Activated CD4-positive, alpha-beta T cell treated with anti-CD3 and anti-CD28 coated beads for 36 hours (primary cell): Measurements from ENCODE around the gene OR13H1. TPM values are rescaled to one million over a fixed set of nuclear protein-coding genes. Genes with fewer than 3 reads are reported as not detected.
"Not testable (repeated sequence)": the region's sequence is repeated elsewhere in the genome, so short reads cannot be mapped to it uniquely, and the experiment has no call there.

ENCODE experiments used
- ATAC-seq: fragments of 200-7000 bp; cut with Tn5 transposase; one replicate; pipeline ENCODE4 v1.10.0; 2021; ENCODE audit warnings: mild to moderate bottlenecking, moderate library complexity
- CTCF ChIA-PET: fragments of 350-600 bp; sonication (Branson Sonifier 250); formaldehyde crosslinking; loops from one replicate; lab custom pipeline; 2021; ENCODE audit warnings: antibody characterized with exemption; lab: Charles Lee
- POLR2A ChIA-PET: fragments of 350-600 bp; sonication (Branson Sonifier 250); formaldehyde crosslinking; loops from one replicate; lab custom pipeline; 2021; ENCODE audit warnings: antibody characterized with exemption, inconsistent platforms; lab: Charles Lee
- DNase-seq: peaks from one replicate; pipeline ENCODE4 v3.0.0-alpha.2; 2020
- H3K27ac Mint-ChIP-seq: one replicate; pipeline ENCODE4 v1.8.0; 2021; ENCODE audit warnings: mixed read lengths
- H3K27me3 Mint-ChIP-seq: one replicate; pipeline ENCODE4 v1.8.0; 2021; ENCODE audit warnings: mixed read lengths
- H3K36me3 Mint-ChIP-seq: one replicate; pipeline ENCODE4 v1.8.0; 2021; ENCODE audit warnings: low read depth, mixed read lengths
- H3K4me1 Mint-ChIP-seq: one replicate; pipeline ENCODE4 v1.8.0; 2021; ENCODE audit warnings: mixed read lengths
- H3K4me3 Mint-ChIP-seq: one replicate; pipeline ENCODE4 v1.8.0; 2021; ENCODE audit warnings: mild to moderate bottlenecking, moderate library complexity, mixed read lengths
- H3K9me3 Mint-ChIP-seq: one replicate; pipeline ENCODE4 v1.8.0; 2021; ENCODE audit warnings: low read depth, mixed read lengths
- intact Hi-C, 2 experiments: fragments of 100-400 bp; cut with DNase I in 1 of 2; cut with micrococcal nuclease in 1 of 2; formaldehyde crosslinking; loops; one replicate each; pipeline versions ENCODE4 v1.14.2 to v1.15.1; 2022 to 2024; cut with DNase I, micrococcal nuclease
- total RNA-seq, 2 experiments: library from RNA; stranded (reverse); gene quantifications; one replicate each; pipeline ENCODE4 v1.2.3, GENCODE V29; 2021

OR13H1 gene, protein sequence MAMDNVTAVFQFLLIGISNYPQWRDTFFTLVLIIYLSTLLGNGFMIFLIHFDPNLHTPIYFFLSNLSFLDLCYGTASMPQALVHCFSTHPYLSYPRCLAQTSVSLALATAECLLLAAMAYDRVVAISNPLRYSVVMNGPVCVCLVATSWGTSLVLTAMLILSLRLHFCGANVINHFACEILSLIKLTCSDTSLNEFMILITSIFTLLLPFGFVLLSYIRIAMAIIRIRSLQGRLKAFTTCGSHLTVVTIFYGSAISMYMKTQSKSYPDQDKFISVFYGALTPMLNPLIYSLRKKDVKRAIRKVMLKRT
- total RNA-seq = not detected

DNA sequence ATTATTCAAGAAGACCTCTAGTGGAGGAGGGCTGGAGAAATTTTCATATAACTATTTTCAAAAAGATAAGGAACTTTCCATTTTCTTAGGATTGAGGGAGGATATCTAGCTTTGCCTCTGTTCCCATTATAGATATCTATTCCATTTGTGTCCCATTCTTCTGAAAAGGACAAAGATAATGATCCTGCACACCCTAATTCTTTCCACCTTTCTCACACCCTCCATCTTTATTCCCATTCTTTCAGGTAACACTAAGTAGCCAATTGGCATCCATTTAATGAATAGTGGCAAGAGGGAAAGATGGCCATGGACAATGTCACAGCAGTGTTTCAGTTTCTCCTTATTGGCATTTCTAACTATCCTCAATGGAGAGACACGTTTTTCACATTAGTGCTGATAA lies at the start of gene OR13H1:
Gene OR13H1, plus strand, starts transcription at position 301 of the 400 bp plus-strand sequence. Its CDS starts 0 bp downstream, at position 301.
- Mint-ChIP-seq H3K4me3 (no peak within 1 kb of the TSS), H3K36me3 (no peaks in the 10 kb centered on the region), H3K27me3 (peaks cover 2% of the 10 kb centered on the region), H3K4me1 (no peaks in the 10 kb centered on the region), H3K27ac (no peak within 1 kb of the TSS), H3K9me3 (no peaks in the 10 kb centered on the region)
- ChIA-PET CTCF (no interaction called here), POLR2A (no interaction called here)
- intact Hi-C loops = no loop called here
- no peak for DNase-seq
- ATAC-seq = no peak

DNA sequence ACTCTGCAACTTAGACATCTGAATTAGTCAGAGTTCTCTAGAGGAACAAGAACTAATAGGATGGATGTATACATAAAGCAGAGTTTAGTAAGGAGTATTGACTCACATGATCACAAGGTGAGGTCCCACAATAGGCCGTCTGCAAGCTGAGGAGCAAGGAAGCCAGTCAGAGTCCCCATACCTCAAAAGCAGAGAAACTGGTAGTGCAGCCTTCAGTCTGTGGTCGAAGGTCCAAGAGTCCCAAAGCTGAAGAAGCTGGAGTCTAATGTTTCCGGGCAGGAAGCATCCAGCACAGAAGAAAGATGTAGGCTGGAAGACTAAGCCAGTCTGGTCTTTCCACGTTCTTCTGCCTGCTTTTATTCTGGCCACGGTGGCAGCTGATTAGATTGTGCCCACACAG lies 42.3 kb upstream of the OR13H1 start:
- POLR2A ChIA-PET, ATAC-seq, H3K36me3 Mint-ChIP-seq, H3K27me3 Mint-ChIP-seq, H3K4me1 Mint-ChIP-seq, intact Hi-C loops, H3K4me3 Mint-ChIP-seq, DNase-seq, H3K9me3 Mint-ChIP-seq, CTCF ChIA-PET, H3K27ac Mint-ChIP-seq: not testable (repeated sequence)

DNA sequence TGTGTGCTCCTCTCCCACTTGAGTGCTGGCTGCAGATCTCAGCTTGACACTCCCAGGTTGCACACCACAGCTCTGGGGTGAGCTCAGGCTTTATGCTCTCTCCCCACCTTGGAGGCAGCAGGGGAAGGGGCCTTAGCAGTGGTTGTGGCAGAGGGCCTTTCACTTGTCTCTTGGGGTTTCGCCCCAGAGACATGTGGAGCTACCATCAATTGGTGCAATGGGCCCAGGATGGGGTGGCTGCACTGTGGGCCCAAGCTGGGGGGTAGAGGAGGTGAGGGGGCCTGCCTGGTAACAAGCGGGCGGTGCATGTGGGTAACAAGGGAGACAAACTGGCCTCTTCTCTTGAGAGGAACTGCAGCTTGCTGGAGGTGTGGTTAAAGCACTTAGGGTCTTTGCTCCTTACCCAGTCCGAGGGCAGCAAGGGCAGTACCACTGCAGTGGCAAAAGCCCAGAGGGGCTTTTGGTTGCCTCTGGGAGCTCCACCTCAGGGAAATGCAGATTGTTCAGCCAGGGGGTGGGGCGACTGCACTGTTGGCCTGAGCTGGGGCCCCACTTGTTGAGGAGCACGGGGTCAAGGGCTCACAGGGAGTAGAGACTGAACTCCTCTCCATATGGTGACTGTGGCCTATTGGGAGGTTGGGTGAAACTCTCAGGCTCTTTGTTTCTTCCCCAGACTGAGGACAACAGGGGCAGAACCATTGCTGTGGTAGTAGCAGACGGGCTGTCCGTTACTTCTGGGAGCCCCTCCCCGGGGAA lies 30.5 kb upstream of the OR13H1 start:
- H3K9me3 Mint-ChIP-seq = no peaks in the 10 kb centered on the region
- ATAC-seq (no peak), DNase-seq (no peak)
- no peak overlapping the region for H3K27ac Mint-ChIP-seq
- intact Hi-C loops = no loop called here
- ChIA-PET CTCF (no interaction called here), POLR2A (no interaction called here)
- no peaks in the 10 kb centered on the region for H3K27me3 Mint-ChIP-seq
- no peaks in the 10 kb centered on the region for H3K36me3 Mint-ChIP-seq
- no peak overlapping the region for H3K4me3 Mint-ChIP-seq
- no peaks in the 10 kb centered on the region for H3K4me1 Mint-ChIP-seq

DNA sequence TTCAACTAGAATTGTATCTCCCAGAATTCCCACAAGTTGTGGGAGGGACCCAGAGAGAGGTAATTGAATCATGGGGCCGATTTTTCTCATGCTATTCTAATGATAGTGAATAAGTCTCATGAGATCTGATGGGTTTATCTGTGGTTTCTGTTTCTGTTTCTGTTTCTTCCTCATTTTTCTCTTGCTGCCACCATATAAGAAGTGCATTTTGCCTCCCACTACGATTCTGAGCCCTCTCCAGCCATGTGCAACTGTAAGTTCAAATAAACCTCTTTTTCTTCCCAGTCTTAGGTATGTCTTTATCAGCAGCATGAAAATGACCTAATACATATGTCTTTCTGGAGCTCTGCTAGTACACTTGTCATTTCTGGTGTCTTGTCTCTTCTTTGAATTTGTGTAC lies 22.1 kb upstream of the OR13H1 start:
- CTCF ChIA-PET = no interaction called here
- DNase-seq (no peak), ATAC-seq (no peak)
- no peaks in the 10 kb centered on the region for H3K4me1 Mint-ChIP-seq
- no peaks in the 10 kb centered on the region for H3K36me3 Mint-ChIP-seq
- POLR2A ChIA-PET = no interaction called here
- H3K27me3 Mint-ChIP-seq = no peaks in the 10 kb centered on the region
- no peak overlapping the region for H3K27ac Mint-ChIP-seq
- intact Hi-C loops = no loop called here
- H3K9me3 Mint-ChIP-seq = no peaks in the 10 kb centered on the region
- H3K4me3 Mint-ChIP-seq = no peak overlapping the region

DNA sequence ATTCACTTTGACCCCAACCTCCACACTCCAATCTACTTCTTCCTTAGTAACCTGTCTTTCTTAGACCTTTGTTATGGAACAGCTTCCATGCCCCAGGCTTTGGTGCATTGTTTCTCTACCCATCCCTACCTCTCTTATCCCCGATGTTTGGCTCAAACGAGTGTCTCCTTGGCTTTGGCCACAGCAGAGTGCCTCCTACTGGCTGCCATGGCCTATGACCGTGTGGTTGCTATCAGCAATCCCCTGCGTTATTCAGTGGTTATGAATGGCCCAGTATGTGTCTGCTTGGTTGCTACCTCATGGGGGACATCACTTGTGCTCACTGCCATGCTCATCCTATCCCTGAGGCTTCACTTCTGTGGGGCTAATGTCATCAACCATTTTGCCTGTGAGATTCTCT lies 344 bp downstream of the OR13H1 start:
- intact Hi-C loops = no loop called here
- Mint-ChIP-seq H3K9me3 (no peaks in the 10 kb centered on the region), H3K4me1 (no peaks in the 10 kb centered on the region), H3K4me3 (no peak overlapping the region), H3K27me3 (peaks cover 2% of the 10 kb centered on the region), H3K36me3 (no peaks in the 10 kb centered on the region), H3K27ac (no peak overlapping the region)
- ChIA-PET POLR2A (no interaction called here), CTCF (no interaction called here)
- no peak for ATAC-seq
- no peak for DNase-seq

DNA sequence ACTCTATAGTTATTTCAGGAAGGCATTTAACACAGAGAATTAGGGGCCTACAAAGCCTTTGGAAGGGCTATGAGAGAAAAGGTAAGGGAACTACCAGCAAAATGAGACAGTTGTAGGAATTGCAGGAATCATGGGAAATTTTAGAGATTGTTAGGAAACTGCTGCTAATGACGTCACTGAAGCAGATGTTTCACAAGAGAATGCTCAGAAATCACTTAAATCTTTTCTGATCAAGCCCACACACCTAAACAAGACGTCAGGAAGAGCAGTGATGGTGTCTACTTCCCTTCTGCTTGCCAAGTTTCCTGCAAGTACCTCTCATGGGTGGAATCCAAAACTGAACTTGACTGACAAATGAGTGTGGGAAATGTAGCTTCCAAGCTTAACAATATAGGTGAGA lies 5.1 kb downstream of the OR13H1 start:
- Mint-ChIP-seq H3K4me3 (no peak overlapping the region), H3K36me3 (no peaks in the 10 kb centered on the region), H3K27ac (no peak overlapping the region), H3K9me3 (no peaks in the 10 kb centered on the region), H3K27me3 (peaks cover 4% of the 10 kb centered on the region), H3K4me1 (no peaks in the 10 kb centered on the region)
- POLR2A ChIA-PET = no interaction called here
- intact Hi-C loops = no loop called here
- CTCF ChIA-PET = no interaction called here
- DNase-seq (no peak), ATAC-seq (no peak)

DNA sequence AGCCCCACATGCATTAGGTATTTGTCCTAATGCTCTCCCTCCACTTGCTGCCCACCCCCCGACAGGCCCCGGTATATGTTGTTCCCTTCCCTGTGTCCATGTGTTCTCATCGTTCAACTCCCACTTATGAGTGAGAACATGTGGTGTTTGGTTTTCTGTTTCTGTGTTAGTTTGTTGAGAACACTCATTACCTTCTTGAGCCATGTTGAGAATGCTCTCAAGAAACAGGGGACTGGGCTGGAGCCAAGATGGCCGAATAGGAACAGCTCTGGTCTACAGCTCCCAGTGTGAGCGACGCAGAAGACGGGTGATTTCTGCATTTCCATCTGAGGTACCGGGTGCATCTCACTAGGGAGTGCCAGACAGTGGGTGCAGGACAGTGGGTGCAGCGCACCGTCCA lies 8.6 kb downstream of the OR13H1 start:
- ATAC-seq, H3K27me3 Mint-ChIP-seq, H3K4me3 Mint-ChIP-seq, H3K27ac Mint-ChIP-seq, CTCF ChIA-PET, POLR2A ChIA-PET, H3K36me3 Mint-ChIP-seq, DNase-seq, intact Hi-C loops, H3K4me1 Mint-ChIP-seq, H3K9me3 Mint-ChIP-seq: not testable (repeated sequence)

DNA sequence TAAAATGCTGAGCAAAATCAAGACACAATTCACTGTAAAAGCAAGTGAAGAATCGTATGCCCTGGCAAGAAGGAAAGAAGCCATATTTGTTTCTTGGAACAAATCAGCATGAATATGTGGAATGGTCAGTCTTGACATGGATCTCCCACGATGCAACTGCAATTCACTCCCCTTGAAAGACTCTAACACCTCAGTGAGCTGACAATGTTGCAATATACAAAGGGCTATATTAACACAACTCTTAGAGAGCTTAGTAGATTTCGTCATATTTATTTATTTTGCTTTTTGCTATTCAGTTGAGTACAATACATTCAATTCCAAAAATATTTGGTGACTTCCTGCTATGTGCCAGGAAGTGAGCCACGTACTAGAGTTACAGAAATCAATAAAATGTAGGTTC lies 14.7 kb downstream of the OR13H1 start:
- ChIA-PET POLR2A (no interaction called here), CTCF (no interaction called here)
- H3K4me3 Mint-ChIP-seq = no peak overlapping the region
- no peaks in the 10 kb centered on the region for H3K9me3 Mint-ChIP-seq
- intact Hi-C loops = no loop called here
- no peaks in the 10 kb centered on the region for H3K4me1 Mint-ChIP-seq
- ATAC-seq = no peak
- DNase-seq = no peak
- no peaks in the 10 kb centered on the region for H3K36me3 Mint-ChIP-seq
- no peak overlapping the region for H3K27ac Mint-ChIP-seq
- H3K27me3 Mint-ChIP-seq = no peaks in the 10 kb centered on the region

DNA sequence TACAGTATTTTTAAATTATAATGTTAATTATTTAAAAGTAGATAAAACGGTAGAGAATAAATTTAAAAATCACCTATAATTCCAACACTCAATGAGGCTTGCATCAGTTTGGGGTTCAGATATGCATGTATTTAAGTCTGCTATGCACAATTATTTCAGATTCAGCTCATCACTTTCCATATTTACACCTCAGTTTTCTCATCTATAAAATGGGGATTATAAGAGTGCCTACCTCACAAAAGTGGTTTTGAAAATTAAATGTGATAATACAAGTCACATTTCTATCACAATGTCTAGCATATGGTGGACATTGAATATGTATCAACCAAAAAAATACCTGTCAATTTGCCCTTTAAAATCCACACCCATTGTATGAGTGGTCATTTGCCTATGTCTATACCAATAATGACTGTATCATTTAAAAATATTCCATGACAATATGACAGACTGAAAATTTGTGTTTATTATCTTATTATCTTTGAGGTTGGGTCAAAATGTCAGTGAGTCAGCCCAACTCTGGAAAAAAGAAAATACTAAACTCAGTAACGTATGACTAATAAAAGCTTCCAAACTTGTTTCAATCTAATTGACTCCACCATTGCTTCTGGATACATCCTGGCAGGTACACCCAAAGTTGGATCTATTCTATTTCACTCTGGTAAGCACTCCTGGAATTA lies 20.8 kb downstream of the OR13H1 start:
- Mint-ChIP-seq H3K36me3 (no peaks in the 10 kb centered on the region), H3K4me3 (no peak overlapping the region), H3K4me1 (no peaks in the 10 kb centered on the region), H3K27me3 (peaks cover 2% of the 10 kb centered on the region), H3K27ac (no peak overlapping the region), H3K9me3 (no peaks in the 10 kb centered on the region)
- DNase-seq (no peak), ATAC-seq (no peak)
- POLR2A ChIA-PET = no interaction called here
- CTCF ChIA-PET = no interaction called here
- intact Hi-C loops = no loop called here

DNA sequence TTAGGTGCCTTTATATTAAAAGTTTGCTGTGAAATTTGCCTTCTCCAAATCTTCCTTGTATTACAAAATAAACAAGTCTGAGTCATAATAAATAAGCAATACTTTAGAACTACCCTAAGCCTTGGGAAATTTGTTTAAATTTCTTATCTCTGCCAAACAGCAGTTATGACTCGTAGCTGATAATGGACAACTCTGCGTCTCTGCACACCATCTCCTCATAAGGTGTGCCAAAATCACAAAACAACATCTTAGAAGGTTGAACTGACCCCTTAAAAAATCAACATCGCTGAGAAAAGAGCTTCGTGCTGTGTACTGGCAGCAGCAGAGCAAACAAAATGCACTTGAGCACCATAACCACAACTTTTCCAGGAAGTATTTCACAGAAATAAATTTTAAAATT lies 22.0 kb downstream of the OR13H1 start:
- ATAC-seq (no peak), DNase-seq (no peak)
- Mint-ChIP-seq H3K27ac (no peak overlapping the region), H3K9me3 (no peaks in the 10 kb centered on the region), H3K4me1 (no peaks in the 10 kb centered on the region), H3K27me3 (peaks cover 2% of the 10 kb centered on the region), H3K36me3 (no peaks in the 10 kb centered on the region), H3K4me3 (no peak overlapping the region)
- CTCF ChIA-PET = no interaction called here
- intact Hi-C loops = no loop called here
- POLR2A ChIA-PET = no interaction called here

DNA sequence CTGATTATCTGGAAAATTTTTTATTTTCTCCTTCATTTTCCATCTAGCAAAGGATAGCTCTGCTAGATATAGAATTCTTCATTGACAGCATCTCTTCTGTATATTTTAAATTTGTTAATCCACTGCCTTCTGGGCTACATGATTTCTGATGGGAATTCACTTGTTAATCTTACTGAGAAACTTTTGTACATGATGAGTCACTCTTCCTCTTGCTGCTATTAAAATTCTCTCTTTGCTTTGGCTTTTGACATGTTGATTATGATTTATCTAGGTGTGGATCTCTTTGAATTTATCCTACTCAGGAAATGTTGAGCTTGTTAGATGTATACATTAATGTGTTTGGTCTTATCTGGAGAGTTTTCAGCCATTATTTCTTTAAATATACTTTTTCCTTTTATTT lies 27.5 kb downstream of the OR13H1 start:
- H3K4me3 Mint-ChIP-seq = no peak overlapping the region
- ATAC-seq (no peak), DNase-seq (no peak)
- no peaks in the 10 kb centered on the region for H3K9me3 Mint-ChIP-seq
- no peak overlapping the region for H3K27ac Mint-ChIP-seq
- ChIA-PET POLR2A (no interaction called here), CTCF (no interaction called here)
- no peaks in the 10 kb centered on the region for H3K36me3 Mint-ChIP-seq
- peaks cover 7% of the 10 kb centered on the region for H3K27me3 Mint-ChIP-seq
- intact Hi-C loops = no loop called here
- no peaks in the 10 kb centered on the region for H3K4me1 Mint-ChIP-seq
